B cell (primary cell): ENCODE measurements around the gene TMPRSS5. TPM values are rescaled to one million over a fixed set of nuclear protein-coding genes. Genes with fewer than 3 reads are reported as not detected.

Experiments used
- ATAC-seq: fragments of 200-7000 bp; cut with Tn5 transposase; one replicate; pipeline ENCODE4 v1.10.0; 2021; ENCODE audit warnings: low read depth, mild to moderate bottlenecking, moderate number of reproducible peaks, moderate library complexity
- CTCF ChIA-PET: fragments of 350-600 bp; sonication (Branson Sonifier 250); formaldehyde crosslinking; loops from one replicate; lab custom pipeline; 2021; ENCODE audit warnings: antibody characterized with exemption, inconsistent platforms; lab: Charles Lee
- POLR2A ChIA-PET: fragments of 350-600 bp; sonication (Branson Sonifier 250); formaldehyde crosslinking; loops from one replicate; lab custom pipeline; 2021; ENCODE audit warnings: antibody characterized with exemption; lab: Charles Lee
- DNase-seq: peaks from one replicate; pipeline ENCODE4 v3.0.0; 2013
- H2AFZ ChIP-seq: 2 replicates; pipeline ENCODE4 v1.6.1; 2012; ENCODE audit warnings: mild to moderate bottlenecking, low read depth, low read length; ENCODE audit not compliant: insufficient read depth, poor library complexity, severe bottlenecking
- H3K27ac ChIP-seq, 2 donors: 1 replicate in 1 of 2; 2 replicates in 1 of 2; pipeline ENCODE4 v1.5.1; 2012 to 2013; ENCODE audit warnings: low read length in 2 of 2, mild to moderate bottlenecking in 2 of 2, moderate library complexity in 1 of 2
- H3K27me3 ChIP-seq, 4 experiments: fragments of 200-600 bp in 1 of 4; sonication (generic) in 1 of 4; replicated peaks in 1 of 4; 1 replicate in 2 of 4; 2 replicates in 2 of 4; pipeline versions ENCODE4 v1.6.1 to v1.7.0; 2013 to 2016; ENCODE audit warnings: low read length in 3 of 4, mild to moderate bottlenecking in 2 of 4, mixed read lengths in 1 of 4, moderate library complexity in 1 of 4; ENCODE audit not compliant: insufficient read depth in 4 of 4, control insufficient read depth in 3 of 4; ENCODE audit errors: control extremely low read depth in 1 of 4
- H3K36me3 ChIP-seq, 2 experiments: replicated peaks in 1 of 2; 1 replicate in 1 of 2; 2 replicates in 1 of 2; pipeline versions ENCODE4 v1.6.1 to v1.7.1; 2013; ENCODE audit warnings: low read length in 1 of 2; ENCODE audit not compliant: insufficient read depth in 2 of 2, control insufficient read depth in 1 of 2; ENCODE audit errors: control extremely low read depth in 1 of 2, extremely low read depth in 1 of 2
- H3K4me1 ChIP-seq, 2 donors: fragments of 200-600 bp in 1 of 2; sonication (generic) in 1 of 2; 1 replicate in 1 of 2; 2 replicates in 1 of 2; pipeline versions ENCODE4 v1.5.1 to v1.6.1; 2013 to 2017; ENCODE audit warnings: low read length in 2 of 2; ENCODE audit not compliant: control insufficient read depth in 2 of 2, insufficient read depth in 2 of 2
- H3K4me2 ChIP-seq: replicated peaks from 2 replicates; pipeline ENCODE3; 2012; ENCODE audit warnings: mild to moderate bottlenecking, low read depth, low read length; ENCODE audit not compliant: poor library complexity, severe bottlenecking
- H3K4me3 ChIP-seq, 5 experiments: fragments of 200-600 bp in 1 of 5; sonication (generic) in 1 of 5; 1 replicate in 3 of 5; 2 replicates in 2 of 5; pipeline versions ENCODE4 v1.5.1 to v1.7.0; 2011 to 2016; ENCODE audit warnings: low read length in 4 of 5, mild to moderate bottlenecking in 4 of 5, low read depth in 2 of 5, control low read depth in 1 of 5, moderate library complexity in 1 of 5; ENCODE audit not compliant: insufficient read depth in 1 of 5; ENCODE audit errors: control extremely low read depth in 1 of 5, extremely low read depth in 1 of 5
- H3K79me2 ChIP-seq: fragments of 200-600 bp; sonication (generic); one replicate; pipeline ENCODE4 v1.6.0; 2016; ENCODE audit warnings: low read length; ENCODE audit not compliant: control insufficient read depth, insufficient read depth
- H3K9ac ChIP-seq: fragments of 200-600 bp; sonication (generic); 2 replicates; pipeline ENCODE4 v1.6.1; 2017; ENCODE audit warnings: mild to moderate bottlenecking, low read length, moderate library complexity
- H3K9me3 ChIP-seq, 3 donors: one replicate each; pipeline versions ENCODE4 v1.6.1 to v1.7.1; 2013; ENCODE audit warnings: low read length in 2 of 3; ENCODE audit not compliant: control insufficient read depth in 2 of 3, insufficient read depth in 1 of 3; ENCODE audit errors: control extremely low read depth in 1 of 3
- H4K20me1 ChIP-seq: 2 replicates; pipeline ENCODE4 v1.6.0; 2012; ENCODE audit warnings: mild to moderate bottlenecking, low read length; ENCODE audit not compliant: insufficient read depth, control insufficient read depth, poor library complexity, severe bottlenecking
- H3K27ac Mint-ChIP-seq: one replicate; pipeline ENCODE4 v1.8.0; 2021; ENCODE audit warnings: mixed read lengths
- H3K27me3 Mint-ChIP-seq: one replicate; pipeline ENCODE4 v1.8.0; 2021; ENCODE audit warnings: mixed read lengths
- H3K4me1 Mint-ChIP-seq: one replicate; pipeline ENCODE4 v1.8.0; 2021; ENCODE audit warnings: mixed read lengths
- H3K4me3 Mint-ChIP-seq: one replicate; pipeline ENCODE4 v1.8.0; 2021; ENCODE audit warnings: mixed read lengths
- H3K9me3 Mint-ChIP-seq: one replicate; pipeline ENCODE4 v1.8.0; 2022; ENCODE audit warnings: mixed read lengths; ENCODE audit not compliant: insufficient read depth
- CTCF ChIP-seq: fragments of 200-600 bp; IDR thresholded peaks from one replicate; pipeline ENCODE4 v1.8.0; 2022; ENCODE audit warnings: antibody characterized with exemption, mild to moderate bottlenecking
- EZH2 ChIP-seq: IDR thresholded peaks from 2 replicates; pipeline ENCODE4 v1.6.1; 2012; ENCODE audit warnings: borderline replicate concordance, low read depth, mild to moderate bottlenecking, moderate library complexity, low read length; ENCODE audit not compliant: insufficient read depth, poor library complexity, severe bottlenecking
- WGBS: methylation state at CpG from one replicate; pipeline ENCODE4 v1.1.5; 2013; ENCODE audit warnings: missing lambda C conversion rate; ENCODE audit not compliant: insufficient coverage; 5-methylcytosine and 5-hydroxymethylcytosine counted together
- intact Hi-C: fragments of 100-400 bp; cut with micrococcal nuclease; formaldehyde crosslinking; loops from one replicate; pipeline ENCODE4 v1.10.0; 2022
- polyA plus RNA-seq: library from polyadenylated mRNA; depleted of rRNA; stranded (reverse); fragments of >200 nt; gene quantifications from 2 replicates; pipeline ENCODE4 v1.2.3, GENCODE V29; 2012
- total RNA-seq, 2 donors: library from RNA; stranded (reverse); fragments of 120-200 nt in 1 of 2; gene quantifications; 1 replicate in 1 of 2; 2 replicates in 1 of 2; pipeline versions ENCODE4 v1.2.3 to v1.2.4, GENCODE V29; 2013 to 2022

Gene TMPRSS5
- total and polyA plus RNA-seq, 2 donors (not counting 1 experiment from before 2014, with no cell fraction given) = 0.74 to 0.86 TPM

GRCh38 chr11:113647108-113647507 lies 59.0 kb downstream of the TMPRSS5 start:
- 26% methylated on average over 3 of the region's 3 CpGs for WGBS
- Mint-ChIP-seq H3K27me3 (peaks cover 11% of the 10 kb centered on the region), H3K4me1 (no peaks in the 10 kb centered on the region), H3K27ac (no peak overlapping the region), H3K4me3 (no peak overlapping the region), H3K9me3 (no peaks in the 10 kb centered on the region)
- CTCF ChIA-PET = no interaction called here
- H3K9me3 ChIP-seq = peaks cover 0 to 10% (median 0%) of the 10 kb centered on the region in 3 donors
- TF ChIP-seq EZH2 = no peak
- no peak for TF ChIP-seq CTCF
- H3K36me3 ChIP-seq = no peaks in the 10 kb centered on the region
- no peak overlapping the region for H2AFZ ChIP-seq
- H3K4me3 ChIP-seq = no peak overlapping the region
- H3K4me1 ChIP-seq = no peaks in the 10 kb centered on the region
- H3K27me3 ChIP-seq = peaks cover 0 to 3% (median 0%) of the 10 kb centered on the region in 4 experiments
- H3K9ac ChIP-seq = no peak overlapping the region
- POLR2A ChIA-PET = no interaction called here
- no peaks in the 10 kb centered on the region for H4K20me1 ChIP-seq
- no peak for DNase-seq
- no peak overlapping the region for H3K27ac ChIP-seq
- no peaks in the 10 kb centered on the region for H3K79me2 ChIP-seq
- ATAC-seq = no peak
- no peak overlapping the region for H3K4me2 ChIP-seq
- intact Hi-C loops = no loop called here

- intact Hi-C loops = no loop called here
- no peaks in the 10 kb centered on the region for H4K20me1 ChIP-seq
- Mint-ChIP-seq H3K27ac (no peak overlapping the region), H3K4me3 (no peak overlapping the region), H3K27me3 (peaks cover 11% of the 10 kb centered on the region), H3K9me3 (no peaks in the 10 kb centered on the region), H3K4me1 (no peaks in the 10 kb centered on the region)
- peaks cover 0 to 10% (median 0%) of the 10 kb centered on the region in 3 donors for H3K9me3 ChIP-seq
- POLR2A ChIA-PET = no interaction called here
- ATAC-seq = no peak
- WGBS = 100% methylated on average over 2 of the region's 5 CpGs
- H3K27me3 ChIP-seq = peaks cover 0 to 7% (median 0%) of the 10 kb centered on the region in 4 experiments
- H3K4me1 ChIP-seq = no peaks in the 10 kb centered on the region
- no peak overlapping the region for H3K27ac ChIP-seq
- H3K4me2 ChIP-seq = no peak overlapping the region
- no peaks in the 10 kb centered on the region for H3K36me3 ChIP-seq
- CTCF ChIA-PET = no interaction called here
- H3K79me2 ChIP-seq = no peaks in the 10 kb centered on the region
- TF ChIP-seq EZH2 = no peak
- no peak for TF ChIP-seq CTCF
- H3K4me3 ChIP-seq = no peak overlapping the region
- no peak overlapping the region for H3K9ac ChIP-seq
- DNase-seq = no peak
- H2AFZ ChIP-seq = no peak overlapping the region
These were observed 60.3 kb downstream of the TMPRSS5 start for GRCh38 chr11:113645593-113646349.
